Measurements from ENCODE around the gene ATP6V1F. TPM values are rescaled to one million over a fixed set of nuclear protein-coding genes. Genes with fewer than 3 reads are reported as not detected.

Gene ATP6V1F
- total and polyA plus RNA-seq, 5 experiments from 2014 or later, result 65.1 to 319 (median 305) TPM

- ATAC-seq (no peak), DNase-seq (peak in 1 of 10 donors; percentile 19)
- no peak overlapping the region for H3K4me3 Mint-ChIP-seq
- POLR2A ChIA-PET, result no interaction called here
- no peak overlapping the region for H3K27ac Mint-ChIP-seq
- H3K4me1 Mint-ChIP-seq, result peaks cover 0 to 8% (median 2%) of the 10 kb centered on the region in 4 donors
- H3K36me3 Mint-ChIP-seq, result peaks cover 0 to 4% (median 0%) of the 10 kb centered on the region in 3 donors
- peaks cover 0 to 5% (median 2%) of the 10 kb centered on the region in 9 donors for H3K9me3 Mint-ChIP-seq
- peaks cover 0 to 18% (median 11%) of the 10 kb centered on the region in 5 donors for H3K27me3 Mint-ChIP-seq
These were observed 31.4 kb downstream of the ATP6V1F start for GRCh38 chr7:128894101-128894440.

DNA sequence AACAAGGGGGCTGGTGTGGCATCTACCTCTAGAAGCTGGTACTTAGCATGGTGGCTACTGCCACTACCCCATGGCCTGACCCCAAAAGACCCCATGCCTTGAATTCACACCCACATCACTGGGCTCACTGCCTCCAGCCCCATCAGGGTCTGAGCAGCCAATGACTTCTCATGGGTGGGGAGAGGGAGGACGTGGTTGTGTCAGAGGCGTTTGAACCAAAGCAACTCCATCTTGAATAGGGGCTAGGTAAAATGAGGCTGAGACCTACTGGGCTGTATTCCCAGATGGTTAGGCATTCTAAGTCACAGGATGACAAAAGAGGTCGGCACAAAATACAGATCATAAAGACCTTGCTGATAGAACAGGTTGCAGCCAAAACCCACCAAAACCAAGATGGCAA lies 32.7 kb downstream of the ATP6V1F start:
- Mint-ChIP-seq H3K9me3 (peaks cover 0 to 5% (median 2%) of the 10 kb centered on the region in 9 donors), H3K27me3 (peaks cover 0 to 11% (median 3%) of the 10 kb centered on the region in 5 donors), H3K4me1 (peaks cover 0 to 4% (median under 1%) of the 10 kb centered on the region in 4 donors), H3K27ac (peak overlapping the region in 1 of 10 donors; percentile 21), H3K36me3 (peaks cover 0 to 4% (median 0%) of the 10 kb centered on the region in 3 donors), H3K4me3 (no peak overlapping the region)
- POLR2A ChIA-PET, result no interaction called here
- DNase-seq (peak in 1 of 10 donors; percentile 13), ATAC-seq (no peak)

- POLR2A ChIA-PET, result no interaction called here
- Mint-ChIP-seq H3K4me1 (peaks cover 0 to 3% (median under 1%) of the 10 kb centered on the region in 4 donors), H3K36me3 (peaks cover 0 to 4% (median 0%) of the 10 kb centered on the region in 3 donors), H3K27me3 (peaks cover 2 to 17% (median 5%) of the 10 kb centered on the region in 5 donors), H3K4me3 (no peak overlapping the region), H3K9me3 (peaks cover 0 to 5% (median 2%) of the 10 kb centered on the region in 9 donors), H3K27ac (no peak overlapping the region)
- no peak for DNase-seq
- ATAC-seq, result no peak
These were observed 36.7 kb downstream of the ATP6V1F start for GRCh38 chr7:128899392-128899791.

DNA sequence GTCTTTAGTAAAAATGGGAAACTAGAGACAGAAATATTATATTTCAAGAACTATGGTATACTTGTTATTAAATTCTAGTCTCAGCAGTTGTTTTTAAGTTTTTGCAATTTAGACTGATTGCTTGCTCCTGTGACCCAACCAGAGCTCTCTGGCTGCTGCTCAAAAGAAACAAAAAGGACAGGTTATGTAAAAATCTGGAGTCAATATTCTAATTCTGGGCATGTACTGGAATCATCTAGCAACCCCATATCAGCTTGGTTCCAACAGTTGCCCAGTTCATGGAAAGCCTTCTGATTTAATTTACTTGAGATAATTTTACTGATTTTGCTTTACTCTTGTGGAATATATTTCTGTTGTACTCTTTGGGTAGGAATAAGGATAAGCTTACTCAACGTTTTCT lies 37.6 kb downstream of the ATP6V1F start:
- peaks cover 2 to 26% (median 6%) of the 10 kb centered on the region in 5 donors for H3K27me3 Mint-ChIP-seq
- no peak overlapping the region for H3K27ac Mint-ChIP-seq
- POLR2A ChIA-PET, result no interaction called here
- DNase-seq (no peak), ATAC-seq (no peak)
- H3K4me3 Mint-ChIP-seq, result no peak overlapping the region
- peaks cover 0 to 5% (median 2%) of the 10 kb centered on the region in 9 donors for H3K9me3 Mint-ChIP-seq
- H3K36me3 Mint-ChIP-seq, result peaks cover 0 to 4% (median 0%) of the 10 kb centered on the region in 3 donors
- peaks cover 0 to 8% (median 4%) of the 10 kb centered on the region in 4 donors for H3K4me1 Mint-ChIP-seq

DNA sequence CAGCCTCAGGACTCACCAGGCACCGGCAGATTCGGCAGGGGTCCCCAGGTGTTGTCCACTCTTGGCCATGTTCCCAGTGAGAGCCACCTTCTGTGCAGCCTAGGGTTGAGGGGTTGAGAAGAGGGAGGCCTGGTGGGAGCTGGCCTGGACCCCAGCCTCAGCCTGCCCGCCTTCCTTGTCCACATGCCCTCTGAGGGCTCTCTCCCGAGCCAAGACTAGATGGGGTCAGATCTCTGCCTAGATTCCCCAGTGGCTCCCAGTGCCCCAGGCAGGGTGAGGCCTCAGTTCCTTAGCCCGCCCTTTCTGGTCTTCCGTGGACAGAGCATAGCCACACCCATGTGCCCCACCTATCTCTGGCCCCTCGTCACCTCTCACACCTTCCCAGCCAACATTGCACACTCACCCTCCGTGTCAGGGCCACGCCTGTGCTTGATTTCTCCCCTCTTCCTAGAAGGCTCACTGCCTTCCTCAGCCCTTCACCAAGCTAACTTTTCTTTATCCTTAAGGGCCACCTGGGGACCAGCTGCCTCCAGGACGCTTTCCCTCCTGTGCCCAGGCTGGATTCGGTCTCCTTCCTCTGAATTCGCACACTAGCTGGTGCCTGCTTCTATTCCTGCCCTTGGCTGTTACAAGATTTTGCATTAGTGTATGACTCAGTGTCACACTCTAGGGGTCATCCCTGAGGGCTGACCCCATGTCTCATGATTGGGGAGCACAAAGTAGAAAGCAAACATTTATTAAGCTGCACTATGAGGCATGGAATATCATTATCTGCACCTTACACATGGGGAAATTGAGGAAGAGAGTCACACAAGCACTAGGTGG lies 40.3 kb downstream of the ATP6V1F start:
- ATAC-seq, result no peak
- H3K27me3 Mint-ChIP-seq, result peaks cover 2 to 52% (median 23%) of the 10 kb centered on the region in 5 donors

DNA sequence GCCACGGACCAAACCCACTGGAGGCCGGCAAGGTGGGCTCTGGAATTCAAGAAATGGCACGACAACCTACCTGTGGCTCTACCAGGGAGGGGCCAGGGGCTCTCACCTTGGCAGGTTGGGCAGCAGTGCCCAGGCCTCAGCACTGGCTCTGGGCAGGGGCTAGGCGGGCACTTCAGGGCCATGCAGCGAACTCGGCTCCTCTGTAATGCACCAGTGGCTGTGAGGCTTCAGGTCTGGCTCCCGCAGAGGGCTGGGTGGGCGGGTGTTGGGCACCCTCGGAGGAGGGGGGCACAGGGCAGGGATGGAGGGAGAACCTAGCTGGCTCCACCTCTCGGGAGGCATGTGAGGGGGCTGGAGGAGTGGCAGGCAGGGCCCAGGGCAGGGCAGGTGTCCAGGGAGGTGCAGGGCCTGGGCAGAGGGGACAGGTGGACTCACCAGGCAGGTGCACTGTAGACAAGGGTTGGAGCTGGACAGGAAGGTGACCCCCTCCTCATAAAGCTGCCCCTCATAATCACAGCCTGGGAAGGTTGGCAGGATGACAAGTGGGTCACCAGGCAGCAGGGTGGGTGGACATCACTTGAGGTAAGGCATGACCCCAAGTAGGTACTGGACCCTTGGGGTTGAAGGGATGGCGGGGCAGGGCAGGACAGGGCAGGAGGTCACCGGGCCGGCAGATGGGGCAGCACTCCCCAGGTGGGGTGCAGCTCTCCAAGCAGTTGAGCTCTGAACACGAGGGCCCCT lies 41.1 kb downstream of the ATP6V1F start:
- DNase-seq (no peak), ATAC-seq (no peak)
- H3K27me3 Mint-ChIP-seq, result peaks cover 2 to 60% (median 27%) of the 10 kb centered on the region in 5 donors
- peaks cover 0 to 2% (median 0%) of the 10 kb centered on the region in 9 donors for H3K9me3 Mint-ChIP-seq
- no peak overlapping the region for H3K4me3 Mint-ChIP-seq
- H3K27ac Mint-ChIP-seq, result no peak overlapping the region
- H3K4me1 Mint-ChIP-seq, result peaks cover 0 to 8% (median 4%) of the 10 kb centered on the region in 4 donors
- POLR2A ChIA-PET, result no interaction called here
- H3K36me3 Mint-ChIP-seq, result no peaks in the 10 kb centered on the region

More for the DNA sequence above, 40.3 kb downstream of the ATP6V1F start:
- POLR2A ChIA-PET, result no interaction called here
- Mint-ChIP-seq H3K36me3 (peaks cover 0 to 4% (median 0%) of the 10 kb centered on the region in 3 donors), H3K4me3 (no peak overlapping the region), H3K27ac (peak overlapping the region in 1 of 10 donors; percentile 17), H3K4me1 (peaks cover 0 to 8% (median 4%) of the 10 kb centered on the region in 4 donors), H3K9me3 (peaks cover 0 to 5% (median 2%) of the 10 kb centered on the region in 9 donors)
- no peak for DNase-seq

DNA sequence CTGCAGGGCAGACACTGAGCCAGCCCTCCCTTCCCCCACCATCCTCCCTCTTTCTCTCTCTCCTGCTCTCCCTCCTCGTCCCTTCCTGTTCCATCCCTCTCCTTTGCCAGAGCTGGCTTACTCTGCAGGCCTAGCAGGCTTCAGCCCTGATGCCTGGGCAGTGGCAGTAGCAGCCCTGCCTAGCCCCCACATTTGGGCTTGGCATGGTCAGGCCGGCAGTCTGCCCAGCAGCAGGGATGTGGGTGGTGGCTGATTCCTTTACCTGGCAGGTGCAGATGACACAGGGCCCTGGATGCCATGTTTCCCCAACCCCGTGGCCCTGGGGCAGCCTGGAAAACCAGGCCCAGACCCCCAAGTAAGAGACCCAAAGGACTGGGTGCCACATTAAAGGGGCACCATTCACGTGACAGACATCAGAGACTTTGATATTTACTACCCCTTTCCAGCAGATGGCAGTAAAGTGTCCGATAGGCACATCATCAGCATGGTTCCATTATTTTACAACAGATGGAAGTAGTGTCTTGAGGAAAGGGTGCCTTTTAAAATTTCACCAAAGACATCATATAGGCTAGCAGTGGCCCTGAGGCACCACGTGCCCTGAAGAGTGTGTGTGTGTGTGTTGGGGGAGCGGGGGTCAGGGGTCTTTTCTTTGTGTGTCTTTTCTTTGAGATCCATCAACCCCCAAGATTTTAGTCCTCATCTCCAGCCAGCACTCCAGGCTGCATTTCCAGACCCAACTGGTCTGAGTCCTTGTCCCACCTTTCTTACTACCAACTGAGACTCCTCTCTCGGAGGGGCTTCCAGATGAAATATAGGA lies 41.9 kb downstream of the ATP6V1F start:
- Mint-ChIP-seq H3K27me3 (peaks cover 2 to 68% (median 35%) of the 10 kb centered on the region in 5 donors), H3K36me3 (no peaks in the 10 kb centered on the region), H3K4me3 (no peak overlapping the region), H3K9me3 (peaks cover 0 to 2% (median 0%) of the 10 kb centered on the region in 9 donors), H3K27ac (no peak overlapping the region), H3K4me1 (peaks cover 0 to 8% (median 4%) of the 10 kb centered on the region in 4 donors)
- POLR2A ChIA-PET, result no interaction called here
- ATAC-seq (peak; percentile 85 to 90), DNase-seq (peak in 6 of 10 donors; percentile 35 to 71 (median 50))

- Mint-ChIP-seq H3K27me3 (peaks cover 5 to 84% (median 46%) of the 10 kb centered on the region in 5 donors), H3K4me3 (peak overlapping the region in 1 of 10 donors; percentile 38), H3K9me3 (no peaks in the 10 kb centered on the region), H3K4me1 (peaks cover 0 to 14% (median 5%) of the 10 kb centered on the region in 4 donors), H3K36me3 (no peaks in the 10 kb centered on the region), H3K27ac (peak overlapping the region in 1 of 10 donors; percentile 37)
- ATAC-seq, result no peak
- POLR2A ChIA-PET, result no interaction called here
- no peak for DNase-seq
These were observed 43.5 kb downstream of the ATP6V1F start for GRCh38 chr7:128906001-128906765.

GRCh38 chr7:128906766-128907559 lies 44.3 kb downstream of the ATP6V1F start:
- H3K27me3 Mint-ChIP-seq, result peaks cover 2 to 92% (median 50%) of the 10 kb centered on the region in 5 donors
- no peaks in the 10 kb centered on the region for H3K36me3 Mint-ChIP-seq
- POLR2A ChIA-PET, result no interaction called here
- ATAC-seq (no peak), DNase-seq (no peak)
- no peak overlapping the region for H3K4me3 Mint-ChIP-seq
- H3K4me1 Mint-ChIP-seq, result peaks cover 0 to 14% (median 5%) of the 10 kb centered on the region in 4 donors
- no peaks in the 10 kb centered on the region for H3K9me3 Mint-ChIP-seq
- H3K27ac Mint-ChIP-seq, result no peak overlapping the region

- H3K9me3 Mint-ChIP-seq, result no peaks in the 10 kb centered on the region
- peak in 1 of 10 donors; percentile 53 for DNase-seq
- H3K4me3 Mint-ChIP-seq, result no peak overlapping the region
- H3K4me1 Mint-ChIP-seq, result peaks cover 0 to 15% (median 4%) of the 10 kb centered on the region in 4 donors
- no peak for ATAC-seq
- H3K27me3 Mint-ChIP-seq, result peaks cover 7 to 88% (median 53%) of the 10 kb centered on the region in 5 donors
- POLR2A ChIA-PET, result no interaction called here
- no peaks in the 10 kb centered on the region for H3K36me3 Mint-ChIP-seq
- H3K27ac Mint-ChIP-seq, result peak overlapping the region in 1 of 10 donors; percentile 65
These were observed 46.3 kb downstream of the ATP6V1F start for GRCh38 chr7:128908750-128909624.

Data from naive thymus-derived CD8-positive, alpha-beta T cell (primary cell).